GM19193 (cell line): ENCODE results near the gene ZRANB1.

Experiments
- POLR2A ChIP-seq: IDR thresholded peaks from 4 replicates; pipeline ENCODE4 v1.6.1; 2011; ENCODE audit not compliant: insufficient read depth, insufficient read length; ENCODE audit errors: extremely low read depth

Gene ZRANB1

DNA sequence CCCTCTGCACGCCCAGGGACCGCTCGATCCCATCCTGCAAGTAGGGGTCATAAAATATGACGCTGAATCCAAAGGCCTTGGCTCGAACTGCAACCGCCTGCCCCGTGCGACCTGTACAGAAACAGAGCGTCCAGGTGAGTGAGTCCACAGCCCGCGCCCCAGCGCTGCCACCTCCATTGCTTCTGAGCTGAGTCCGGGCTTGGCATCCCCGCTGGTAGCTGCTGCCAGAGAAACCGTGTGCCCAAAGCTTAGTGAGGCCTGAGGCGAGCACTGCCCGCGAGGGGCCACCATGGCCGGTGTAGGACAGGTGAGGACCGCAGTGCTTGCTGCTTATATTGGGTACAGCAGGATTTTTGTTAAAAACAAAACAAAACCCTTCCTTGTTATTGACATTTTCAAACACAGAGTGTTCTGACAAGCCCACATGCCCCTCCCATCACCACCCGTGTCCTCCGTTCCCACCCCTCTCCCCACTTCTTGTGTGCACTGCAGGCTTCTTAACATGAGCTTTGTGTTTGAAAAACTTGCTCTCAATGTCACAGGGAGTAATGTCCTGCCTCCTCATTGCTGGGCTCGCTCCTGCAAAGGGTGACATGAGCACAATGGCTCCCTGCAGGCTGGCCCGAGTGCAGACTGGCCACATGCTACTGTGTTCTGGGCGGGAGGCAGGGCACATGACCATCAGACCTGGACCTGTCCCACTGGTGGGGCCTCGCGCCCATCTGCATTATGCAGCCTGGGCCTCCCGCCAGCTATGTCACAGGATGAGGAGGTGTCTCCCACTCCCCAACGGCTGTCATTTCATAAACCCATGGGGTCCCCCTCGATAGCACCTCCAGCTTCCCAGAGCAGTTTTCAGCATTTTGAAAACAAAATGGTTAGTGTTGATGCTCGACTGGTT is 52.9 kb downstream of the ZRANB1 start:
- TF ChIP-seq POLR2A = no peak

DNA sequence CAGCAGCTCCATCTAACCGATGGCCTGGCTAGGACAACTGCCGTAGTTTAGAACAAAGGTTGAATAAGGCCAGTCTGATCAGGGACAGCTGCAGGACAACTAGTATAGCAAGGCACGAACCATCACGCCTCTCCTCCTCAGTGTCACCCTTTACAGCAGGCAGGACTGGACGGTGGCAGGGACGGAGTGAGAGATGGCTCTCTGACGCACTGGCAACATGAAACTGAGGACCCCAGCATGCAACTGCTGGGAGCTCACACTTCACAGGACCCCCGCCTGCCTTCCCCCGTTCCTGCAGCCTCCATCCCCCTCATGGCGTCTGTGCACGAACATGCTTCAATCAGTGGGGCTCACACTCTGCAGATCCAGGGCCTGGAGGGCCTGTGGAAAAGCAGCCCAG is 53.7 kb downstream of the ZRANB1 start:
- no peak for TF ChIP-seq POLR2A

DNA sequence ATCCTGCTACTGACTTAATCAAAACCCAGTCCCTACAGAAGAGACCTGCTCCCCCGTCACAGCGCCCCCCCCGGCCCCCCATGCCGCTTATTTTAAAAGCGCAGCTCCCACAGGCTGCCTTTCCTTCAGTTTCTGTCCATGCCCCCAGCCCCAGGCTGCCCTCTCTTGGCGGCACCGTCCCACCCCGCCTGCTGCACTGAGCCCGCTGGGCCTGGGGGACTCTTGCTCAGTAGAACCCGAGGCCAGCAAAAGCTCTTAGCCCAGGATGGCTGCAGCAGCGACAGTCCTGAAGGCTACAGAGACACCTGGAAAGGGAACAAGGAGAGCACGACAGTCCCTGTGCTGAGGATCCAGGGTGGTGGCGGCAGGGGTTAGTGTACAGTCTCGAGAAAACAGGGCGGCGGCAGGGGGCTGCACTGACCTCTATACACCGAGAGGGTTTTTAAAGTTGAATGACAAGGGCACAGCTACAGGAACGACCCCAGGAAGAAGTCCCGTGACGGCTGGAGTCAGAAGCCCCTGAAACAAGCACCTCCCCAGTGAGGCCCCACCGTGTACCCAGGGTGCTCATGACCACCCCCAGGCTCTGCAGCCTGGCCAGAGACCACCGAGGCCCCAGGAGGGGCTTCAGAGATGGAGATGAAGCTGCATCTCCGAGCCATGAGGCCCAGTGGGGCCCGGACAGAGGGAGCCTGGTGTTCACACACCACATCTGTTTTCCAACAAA is 54.4 kb downstream of the ZRANB1 start:
- TF ChIP-seq POLR2A = no peak

DNA sequence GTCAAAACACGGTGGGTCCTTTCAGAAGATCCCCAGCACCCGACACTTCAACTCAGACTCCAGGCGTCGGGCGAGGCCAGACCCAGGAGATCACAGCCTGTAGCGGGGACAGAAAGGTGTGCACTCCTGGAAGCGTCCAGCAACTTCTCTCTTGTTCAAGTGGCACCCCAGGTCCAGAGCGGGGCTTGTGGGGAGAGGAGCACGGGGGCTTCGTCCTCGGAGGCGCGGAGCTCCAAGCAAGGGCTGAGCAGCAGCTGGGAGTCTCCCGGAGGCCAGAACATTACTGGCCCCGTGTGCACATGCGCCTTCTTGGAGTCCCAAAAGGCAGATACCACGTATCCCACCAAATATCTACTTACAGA is 54.9 kb downstream of the ZRANB1 start:
- no peak for TF ChIP-seq POLR2A

DNA sequence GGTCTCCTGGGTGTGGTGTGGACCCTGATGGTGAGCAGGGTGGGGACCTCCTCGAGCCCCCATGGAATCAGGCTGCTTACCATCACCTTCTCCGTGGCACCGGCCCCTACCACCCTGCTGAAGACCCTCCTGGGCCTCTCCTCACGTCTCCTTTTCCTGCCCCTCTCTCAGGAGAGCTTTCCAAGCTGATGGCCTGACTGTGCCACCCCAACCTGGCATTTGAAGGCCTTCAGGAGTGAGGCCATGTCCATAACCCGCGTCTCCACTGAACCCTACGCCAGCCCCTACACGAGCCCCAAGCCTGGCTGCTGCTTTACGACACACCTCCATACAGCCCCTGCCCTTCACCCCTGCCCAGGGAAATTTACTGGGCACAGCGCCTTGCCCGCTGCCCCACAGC is 55.4 kb downstream of the ZRANB1 start:
- no peak for TF ChIP-seq POLR2A

DNA sequence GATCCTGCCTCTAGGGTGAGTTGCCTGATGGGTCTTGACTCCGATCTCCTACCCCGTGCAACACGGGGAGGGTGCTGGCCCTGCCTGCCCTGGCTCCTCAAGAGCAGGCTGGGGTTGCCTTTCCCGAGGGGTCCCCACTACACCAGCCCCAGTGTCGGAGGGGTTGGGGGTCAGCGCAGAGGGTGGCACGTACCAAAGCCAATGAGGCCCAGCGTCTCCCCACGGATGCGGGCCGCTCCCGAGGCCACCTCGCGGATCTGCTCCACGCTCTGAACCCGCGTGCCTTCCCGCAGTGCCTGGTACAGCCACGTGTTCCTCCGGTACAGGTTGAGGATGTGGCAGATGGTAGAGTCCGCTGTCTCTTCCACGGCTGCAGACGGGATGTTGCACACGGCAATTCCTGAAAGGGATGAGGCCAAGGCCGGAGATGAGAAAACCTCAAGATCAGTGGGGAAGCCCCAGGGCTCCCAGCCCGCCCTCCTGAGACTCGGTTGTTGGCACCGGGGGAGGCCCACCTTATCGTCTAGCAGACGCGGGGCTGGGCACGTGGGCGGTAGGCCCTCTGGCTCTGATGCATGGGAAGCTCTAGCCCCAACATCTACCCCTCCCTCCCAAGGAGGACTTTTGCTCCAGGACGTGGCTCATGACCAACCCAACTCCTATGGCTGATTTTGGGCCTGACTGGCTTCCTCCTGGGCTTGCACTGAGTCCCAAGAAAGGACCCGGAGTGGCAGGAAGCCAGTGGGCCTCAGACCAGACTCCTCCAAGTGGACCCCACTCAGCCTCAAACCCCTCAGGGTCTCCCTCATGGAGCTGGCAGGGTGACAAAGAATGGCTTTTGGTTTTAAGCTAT is 56.1 kb downstream of the ZRANB1 start:
- TF ChIP-seq POLR2A = no peak

DNA sequence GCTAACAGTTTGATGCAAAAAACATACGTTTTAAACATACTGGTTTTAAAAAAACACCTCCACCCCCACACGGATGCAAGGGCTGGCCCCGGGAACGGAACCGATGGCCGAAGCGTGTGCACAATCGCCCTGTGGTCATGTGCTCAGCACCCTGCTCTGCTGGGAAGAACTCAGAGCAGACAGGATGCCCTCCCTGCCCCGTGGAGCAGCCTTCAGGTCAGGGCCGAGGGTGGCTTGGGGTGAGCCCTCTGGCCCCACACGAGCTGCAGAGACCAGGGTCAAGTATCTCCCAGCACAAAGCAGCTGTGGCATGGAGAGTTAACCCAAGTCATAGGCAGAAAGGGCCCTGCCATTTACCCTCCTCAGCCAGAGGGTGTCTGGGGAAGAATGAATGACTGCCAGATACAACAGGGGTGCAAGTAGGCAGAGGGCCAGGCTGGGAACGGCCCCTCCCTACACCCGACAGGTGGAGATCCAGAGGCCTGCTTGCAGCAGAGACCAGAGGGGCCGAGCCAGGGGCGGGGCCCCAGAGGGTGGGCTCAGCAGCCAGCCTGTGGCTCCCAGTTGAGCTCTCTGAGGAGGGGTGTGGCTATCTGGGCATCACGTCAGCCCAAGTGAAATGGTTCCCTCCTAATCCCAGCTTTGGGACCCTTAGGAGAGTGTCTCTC is 56.8 kb downstream of the ZRANB1 start:
- no peak for TF ChIP-seq POLR2A

DNA sequence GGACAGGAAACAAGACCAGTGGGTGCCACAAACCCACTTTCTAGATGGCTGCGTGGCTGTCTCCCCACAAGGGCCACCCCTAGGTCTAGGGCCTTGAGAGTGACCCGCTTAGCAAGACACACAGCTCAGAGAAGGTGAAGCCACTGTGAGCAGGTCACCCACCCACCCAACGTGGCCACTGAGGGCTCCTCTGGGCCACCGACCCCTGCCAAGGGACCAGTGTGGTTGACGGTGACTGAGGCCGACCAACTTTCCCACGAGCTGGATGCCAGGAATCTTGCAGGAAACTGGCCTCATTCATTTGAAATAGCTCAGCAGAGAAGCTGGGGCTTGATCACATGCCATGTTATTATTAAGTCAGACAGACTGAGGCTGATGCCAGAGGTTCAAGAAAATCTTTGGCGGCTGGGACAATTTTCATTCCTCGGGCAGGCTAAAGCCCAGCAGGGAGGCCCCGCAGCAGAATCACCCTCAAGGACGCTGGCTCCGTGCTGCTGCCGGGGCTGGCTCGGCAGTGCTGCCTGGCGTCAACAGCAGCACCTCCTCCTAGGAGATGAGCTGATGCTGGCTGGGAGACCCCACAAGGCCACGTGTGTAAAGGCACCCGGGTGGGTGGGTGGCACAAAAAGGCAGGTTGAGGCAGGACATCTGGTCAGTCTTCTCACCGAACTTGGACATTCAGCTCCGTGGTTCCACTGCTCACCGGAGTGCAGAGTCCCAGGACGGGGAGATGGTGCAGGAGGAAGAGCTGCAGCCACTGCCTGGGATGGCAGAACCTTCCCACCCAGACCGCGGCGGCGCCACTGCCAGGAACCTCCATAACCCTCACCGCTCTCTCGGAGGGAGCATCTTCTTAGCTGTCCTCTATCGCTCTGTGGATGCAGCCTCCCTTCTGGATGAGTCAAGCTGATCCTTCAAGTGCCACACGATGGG is 57.8 kb downstream of the ZRANB1 start:
- no peak for TF ChIP-seq POLR2A

DNA sequence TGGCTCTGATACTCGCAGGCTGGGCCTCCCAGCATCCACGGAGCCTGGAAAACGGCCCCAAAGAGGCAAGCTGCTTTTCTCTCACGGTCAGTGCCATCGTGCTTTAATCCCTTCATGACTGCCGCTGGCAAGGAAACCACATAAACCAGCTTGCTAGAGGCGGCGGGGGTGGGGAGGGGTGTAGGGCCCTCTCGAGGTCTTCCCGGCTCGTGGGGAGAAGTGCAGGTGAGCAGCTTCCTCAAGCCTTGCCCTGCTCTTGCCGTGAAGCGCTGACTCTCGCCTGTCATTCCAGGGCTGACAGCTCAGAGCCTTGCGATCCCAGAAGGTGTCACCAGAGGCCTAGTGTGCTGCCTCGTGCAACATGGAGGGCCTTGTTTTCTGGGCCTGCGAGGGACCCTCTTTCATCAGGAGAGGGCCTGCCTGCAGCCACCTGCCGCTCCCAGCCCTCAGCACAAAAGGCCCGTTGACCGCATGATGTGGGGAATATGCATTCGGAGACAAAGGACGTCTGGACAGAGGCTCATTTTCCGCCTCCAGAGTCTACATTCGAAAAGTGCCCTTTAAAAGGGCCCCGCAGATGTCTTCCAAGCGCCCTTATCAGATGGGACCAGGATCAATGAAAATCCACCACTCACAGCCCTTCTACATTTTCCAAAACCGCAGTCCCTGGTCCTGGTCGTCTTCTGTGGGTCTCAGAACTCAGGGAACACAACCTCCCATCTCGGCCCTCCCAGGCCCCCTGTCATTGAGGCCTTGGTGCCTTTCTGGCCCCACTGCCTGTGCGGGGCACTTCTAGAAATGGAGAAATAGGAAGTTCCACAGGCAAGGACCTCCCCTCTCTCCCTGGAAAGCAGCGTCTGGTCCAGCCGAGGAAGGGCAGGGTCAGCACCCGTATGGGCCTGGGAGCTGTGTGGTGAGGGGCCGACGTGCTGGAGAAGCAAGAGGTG is 58.7 kb downstream of the ZRANB1 start:
- no peak for TF ChIP-seq POLR2A

DNA sequence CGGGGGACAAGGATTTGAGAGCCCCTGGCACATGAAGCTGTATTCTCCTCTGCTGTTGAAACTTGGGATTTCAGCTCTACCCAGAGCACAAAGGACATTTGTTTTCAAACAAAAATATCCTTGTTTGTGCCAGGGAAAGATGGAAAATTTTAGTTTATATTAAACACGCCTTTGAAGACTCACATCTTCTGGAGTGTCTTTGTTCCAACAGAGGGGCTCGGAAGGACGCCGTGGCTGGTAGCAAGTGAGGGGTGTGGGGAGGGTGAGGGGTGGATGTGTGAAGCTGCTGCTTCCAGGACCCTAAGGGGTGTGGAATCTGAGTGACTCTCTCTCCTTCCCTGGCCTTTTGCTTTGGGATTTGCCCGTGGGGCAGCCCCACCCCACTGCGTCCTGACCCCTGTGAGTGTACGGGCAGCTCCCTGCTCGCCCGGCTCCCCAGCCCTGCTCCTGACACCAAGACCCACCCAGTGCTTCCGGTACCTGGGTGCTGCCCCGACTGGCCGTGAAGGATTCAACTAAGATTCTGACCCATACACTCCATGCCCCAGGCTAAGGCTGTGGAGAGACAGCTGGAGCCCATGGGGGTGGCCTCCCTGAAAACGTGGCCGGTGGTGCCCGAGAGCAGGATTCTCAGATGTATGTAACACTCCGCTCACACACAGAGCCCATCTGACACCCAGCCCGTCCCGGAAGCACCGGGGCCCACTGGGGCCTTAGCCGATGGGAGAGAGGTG is 59.6 kb downstream of the ZRANB1 start:
- TF ChIP-seq POLR2A = no peak

DNA sequence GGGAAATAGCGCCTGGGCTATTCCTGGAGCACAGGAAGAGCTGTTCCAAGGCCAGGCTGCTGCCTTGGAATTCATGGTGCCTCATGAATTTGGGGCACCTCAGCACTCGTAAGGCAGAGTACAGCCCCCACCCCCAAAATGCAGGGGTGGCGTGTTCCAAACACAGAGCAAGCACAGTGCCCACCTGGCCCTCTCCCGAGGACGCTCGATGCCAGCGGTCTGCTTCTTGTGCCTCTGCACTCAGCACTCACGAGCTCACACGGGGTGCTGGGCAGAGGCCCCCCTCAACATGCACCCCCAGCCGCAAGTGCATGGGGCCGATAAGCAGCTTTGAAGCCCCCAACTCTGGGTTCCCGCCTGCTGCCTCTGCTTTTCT is 60.1 kb downstream of the ZRANB1 start:
- TF ChIP-seq POLR2A = no peak
